GM18517 (cell line): ENCODE measurements around the gene CPLX4.
A peak's percentile ranks its signal among the peaks of the same experiment; 100 is the strongest.

Source experiments
- ATAC-seq: cut with Tn5 transposase; IDR thresholded peaks from one replicate; pipeline ENCODE4 v1.9.1; 2021; ENCODE audit warnings: mild to moderate bottlenecking, moderate library complexity; ENCODE audit not compliant: unreplicated experiment

Gene CPLX4

GRCh38 chr18:59318460-59319050, at the start of gene CPLX4:
Gene CPLX4, minus strand, starts transcription at chr18:59318649. Its CDS starts 187 bp downstream, at chr18:59318462.
- no peak for ATAC-seq

GRCh38 chr18:59360381-59360780, 41.9 kb upstream of the CPLX4 start:
- no peak for ATAC-seq

- peak; percentile 12 for ATAC-seq
Observed at GRCh38 chr18:59359576-59359952, 41.1 kb upstream of the CPLX4 start.

GRCh38 chr18:59358712-59359575, 40.5 kb upstream of the CPLX4 start, which contains the start of gene LMAN1:
Gene LMAN1, minus strand, starts transcription at chr18:59359265. Its CDS starts 21 bp downstream, at chr18:59359244.
- ATAC-seq = peak; percentile 87

- ATAC-seq = no peak
Observed at GRCh38 chr18:59358414-59358711, 39.9 kb upstream of the CPLX4 start.

- no peak for ATAC-seq
Observed at GRCh38 chr18:59357928-59358327, 39.5 kb upstream of the CPLX4 start.

GRCh38 chr18:59354731-59355130, 36.3 kb upstream of the CPLX4 start:
- no peak for ATAC-seq

GRCh38 chr18:59353079-59353680, 34.7 kb upstream of the CPLX4 start:
- ATAC-seq = no peak

- no peak for ATAC-seq
Observed at GRCh38 chr18:59352250-59352855, 33.9 kb upstream of the CPLX4 start.

GRCh38 chr18:59345556-59345955, 27.1 kb upstream of the CPLX4 start:
- no peak for ATAC-seq

GRCh38 chr18:59344996-59345395, 26.5 kb upstream of the CPLX4 start:
- ATAC-seq = no peak

- ATAC-seq = no peak
Observed at GRCh38 chr18:59343926-59344325, 25.5 kb upstream of the CPLX4 start.

GRCh38 chr18:59340817-59341216, 22.4 kb upstream of the CPLX4 start:
- peak; percentile 67 for ATAC-seq

- ATAC-seq = no peak
Observed at GRCh38 chr18:59340312-59340711, 21.9 kb upstream of the CPLX4 start.

GRCh38 chr18:59332986-59333385, 14.5 kb upstream of the CPLX4 start:
- no peak for ATAC-seq

- ATAC-seq = no peak
Observed at GRCh38 chr18:59328683-59329082, 10.2 kb upstream of the CPLX4 start.

GRCh38 chr18:59325965-59326364, 7.5 kb upstream of the CPLX4 start:
- ATAC-seq = no peak

GRCh38 chr18:59324623-59324971, 6.1 kb upstream of the CPLX4 start:
- ATAC-seq = no peak

GRCh38 chr18:59323931-59324622, 5.6 kb upstream of the CPLX4 start:
- no peak for ATAC-seq

GRCh38 chr18:59311631-59312030, 6.8 kb downstream of the CPLX4 start:
- ATAC-seq = no peak

- ATAC-seq = no peak
Observed at GRCh38 chr18:59308938-59309260, 9.6 kb downstream of the CPLX4 start.
